ENCODE data around the gene DENND4C.

Gene DENND4C

GRCh38 chr9:19269582-19269981 is 39.1 kb downstream of the DENND4C start:
- no peak for DNase-seq (ENCODE audit: low read depth, low spot score)

GRCh38 chr9:19270421-19270949 is 40.0 kb downstream of the DENND4C start:
- H3K4me3 ChIP-seq (ENCODE audit: low read depth, low read length), result no peak overlapping the region
- TF ChIP-seq CTCF (IDR thresholded peaks at IDR 0.05; ENCODE audit: low read depth, low read length), result no peak
- in situ Hi-C loops (cut with HindIII; ENCODE audit: low sequenced_read_pairs), result no loop called here

More at GRCh38 chr9:19269582-19269981, 39.1 kb downstream of the DENND4C start:
- in situ Hi-C loops (cut with HindIII; ENCODE audit: low sequenced_read_pairs), result no loop called here
- TF ChIP-seq CTCF (IDR thresholded peaks at IDR 0.05; ENCODE audit: low read depth, low read length), result no peak
- no peak overlapping the region for H3K4me3 ChIP-seq (ENCODE audit: low read depth, low read length)

GRCh38 chr9:19271081-19271480 is 40.6 kb downstream of the DENND4C start:
- H3K4me3 ChIP-seq (ENCODE audit: low read depth, low read length), result no peak overlapping the region
- no peak for TF ChIP-seq CTCF (IDR thresholded peaks at IDR 0.05; ENCODE audit: low read depth, low read length)
- DNase-seq (ENCODE audit: low read depth, low spot score), result no peak
- in situ Hi-C loops (cut with HindIII; ENCODE audit: low sequenced_read_pairs), result no loop called here

More at GRCh38 chr9:19270421-19270949, 40.0 kb downstream of the DENND4C start:
- no peak for DNase-seq (ENCODE audit: low read depth, low spot score)

- no peak for DNase-seq (ENCODE audit: low read depth, low spot score)
- no peak for TF ChIP-seq CTCF (IDR thresholded peaks at IDR 0.05; ENCODE audit: low read depth, low read length)
- in situ Hi-C loops (cut with HindIII; ENCODE audit: low sequenced_read_pairs), result no loop called here
- no peak overlapping the region for H3K4me3 ChIP-seq (ENCODE audit: low read depth, low read length)
Measured at GRCh38 chr9:19281801-19282200, 51.3 kb downstream of the DENND4C start.

- H3K4me3 ChIP-seq (ENCODE audit: low read depth, low read length), result no peak overlapping the region
- in situ Hi-C loops (cut with HindIII; ENCODE audit: low sequenced_read_pairs), result no loop called here
- DNase-seq (ENCODE audit: low read depth, low spot score), result no peak
- no peak for TF ChIP-seq CTCF (IDR thresholded peaks at IDR 0.05; ENCODE audit: low read depth, low read length)
Measured at GRCh38 chr9:19283072-19283710, 52.7 kb downstream of the DENND4C start.

- no peak for TF ChIP-seq CTCF (IDR thresholded peaks at IDR 0.05; ENCODE audit: low read depth, low read length)
- DNase-seq (ENCODE audit: low read depth, low spot score), result no peak
- in situ Hi-C loops (cut with HindIII; ENCODE audit: low sequenced_read_pairs), result no loop called here
Measured at GRCh38 chr9:19284729-19285128, 54.2 kb downstream of the DENND4C start.

More at GRCh38 chr9:19284729-19285128, 54.2 kb downstream of the DENND4C start:
- H3K4me3 ChIP-seq (ENCODE audit: low read depth, low read length), result no peak overlapping the region
